ENCODE data around the gene GRM7.

DNA sequence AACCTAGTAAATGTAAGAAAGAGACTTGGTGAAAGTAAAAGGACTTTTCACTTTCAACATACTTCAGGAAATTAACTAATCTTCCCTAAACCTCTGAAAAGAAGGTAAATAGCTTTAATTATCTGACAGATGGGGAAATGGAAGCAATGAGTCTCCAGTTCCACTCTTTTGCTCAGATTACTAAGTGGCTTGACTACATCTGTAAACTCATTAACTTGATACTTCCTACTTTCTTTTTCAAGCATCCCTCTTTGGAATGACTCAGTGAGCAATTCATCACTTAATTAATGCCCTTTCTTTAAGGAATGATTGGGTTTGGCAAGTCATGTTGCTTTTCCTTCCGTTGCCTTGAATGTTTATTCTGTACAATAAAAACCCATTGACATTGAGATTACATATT is 234.2 kb downstream of the GRM7 start:
- TF ChIP-seq, protein P1, sequence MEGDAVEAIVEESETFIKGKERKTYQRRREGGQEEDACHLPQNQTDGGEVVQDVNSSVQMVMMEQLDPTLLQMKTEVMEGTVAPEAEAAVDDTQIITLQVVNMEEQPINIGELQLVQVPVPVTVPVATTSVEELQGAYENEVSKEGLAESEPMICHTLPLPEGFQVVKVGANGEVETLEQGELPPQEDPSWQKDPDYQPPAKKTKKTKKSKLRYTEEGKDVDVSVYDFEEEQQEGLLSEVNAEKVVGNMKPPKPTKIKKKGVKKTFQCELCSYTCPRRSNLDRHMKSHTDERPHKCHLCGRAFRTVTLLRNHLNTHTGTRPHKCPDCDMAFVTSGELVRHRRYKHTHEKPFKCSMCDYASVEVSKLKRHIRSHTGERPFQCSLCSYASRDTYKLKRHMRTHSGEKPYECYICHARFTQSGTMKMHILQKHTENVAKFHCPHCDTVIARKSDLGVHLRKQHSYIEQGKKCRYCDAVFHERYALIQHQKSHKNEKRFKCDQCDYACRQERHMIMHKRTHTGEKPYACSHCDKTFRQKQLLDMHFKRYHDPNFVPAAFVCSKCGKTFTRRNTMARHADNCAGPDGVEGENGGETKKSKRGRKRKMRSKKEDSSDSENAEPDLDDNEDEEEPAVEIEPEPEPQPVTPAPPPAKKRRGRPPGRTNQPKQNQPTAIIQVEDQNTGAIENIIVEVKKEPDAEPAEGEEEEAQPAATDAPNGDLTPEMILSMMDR (IDR thresholded peaks at IDR 0.05 in 8 of 11, conservative IDR thresholded peaks at IDR 0.05 in 3 of 11) = no peak
- TF ChIP-seq POLR2A (IDR thresholded peaks at IDR 0.05) (no peak), POLR2AphosphoS5 (IDR thresholded peaks at IDR 0.05) (no peak)
